Stomach (tissue), 9 donors: ENCODE data around the gene RHOBTB1. TPM values are rescaled to one million over a fixed set of nuclear protein-coding genes. Genes with fewer than 3 reads are reported as not detected.
A peak's percentile ranks its signal among the peaks of the same experiment; 100 is the strongest.

Experiments
- DNase-seq, 2 donors: peaks; one replicate each; pipeline versions ENCODE4 v3.0.0 to v3.0.0-alpha.2; 2013 to 2019
- H3K27ac ChIP-seq, 5 donors: fragments of 200-600 bp in 4 of 5; sonication (generic) in 4 of 5; one replicate each; pipeline ENCODE4 v1.5.1; 2013 to 2019; ENCODE audit warnings: mild to moderate bottlenecking in 1 of 5, moderate library complexity in 1 of 5
- H3K27me3 ChIP-seq, 3 donors: fragments of 200-600 bp; sonication (generic); one replicate each; pipeline ENCODE4 v1.5.1; 2017 to 2019; ENCODE audit warnings: mixed run types in 1 of 3
- H3K36me3 ChIP-seq, 4 donors: fragments of 200-600 bp; sonication (generic); 1 replicate in 3 of 4; 2 replicates in 1 of 4; pipeline ENCODE4 v1.5.1; 2016 to 2019
- H3K4me1 ChIP-seq, 4 donors: fragments of 200-600 bp; sonication (generic); one replicate each; pipeline ENCODE4 v1.5.1; 2016 to 2019
- H3K4me3 ChIP-seq, 4 donors: fragments of 200-600 bp; sonication (generic) in 3 of 4; one replicate each; pipeline ENCODE4 v1.5.1; 2016 to 2019; ENCODE audit warnings: mild to moderate bottlenecking in 1 of 4
- H3K9me3 ChIP-seq, 4 donors: fragments of 200-600 bp; sonication (generic); one replicate each; pipeline ENCODE4 v1.5.1; 2016 to 2019
- EP300 ChIP-seq: sonication (generic); formaldehyde crosslinking; IDR thresholded peaks from one replicate; pipeline ENCODE4 v1.6.1; 2017; ENCODE audit warnings: antibody characterized with exemption
- POLR2A ChIP-seq, 4 donors: fragments of 450-650 bp; IDR thresholded peaks; one replicate each; pipeline ENCODE4 v1.6.1; 2016; ENCODE audit warnings: antibody characterized with exemption in 4 of 4, control low read depth in 2 of 4, mild to moderate bottlenecking in 1 of 4, moderate library complexity in 1 of 4
- POLR2AphosphoS5 ChIP-seq, 3 donors: sonication (generic); formaldehyde crosslinking; IDR thresholded peaks; one replicate each; pipeline ENCODE4 v1.6.1; 2016; ENCODE audit warnings: antibody characterized with exemption in 3 of 3
- WGBS, 5 donors: extraction: QIAGEN DNeasy Blood & Tissue Kit in 3 of 5; methylation state at CpG; one replicate each; pipeline versions ENCODE4 v1.1.5 to v1.1.7; 2013 to 2018; 5-methylcytosine and 5-hydroxymethylcytosine counted together
- intact Hi-C: fragments of 100-400 bp; cut with DNase I; formaldehyde crosslinking; loops from one replicate; pipeline ENCODE4 v1.15.1; 2023; ENCODE audit warnings: low total_unique reads
- polyA plus RNA-seq, 3 donors: library from polyadenylated mRNA; stranded (reverse); fragments of 200-250 nt; gene quantifications; one replicate each; pipeline ENCODE4 v1.2.3, GENCODE V29; 2013
- total RNA-seq, 5 donors: library from RNA; depleted of rRNA; stranded (reverse); fragments of >200 nt; gene quantifications; one replicate each; pipeline versions ENCODE4 v1.1.0 to v1.2.3, GENCODE V29; 2014 to 2016
- TF ChIP-seq, protein P1 (sequence below), 7 experiments: fragments of 450-650 bp in 4 of 7; fragments of 200-600 bp in 3 of 7; sonication (generic) in 3 of 7; IDR thresholded peaks; one replicate each; pipeline ENCODE4 v1.5.1; 2016 to 2019; ENCODE audit warnings: antibody characterized with exemption in 7 of 7, control low read depth in 2 of 7, mild to moderate bottlenecking in 1 of 7
- donor health status: healthy with polysubstance abuse.
- donor health status: Bipolar disorder and iron deficiency.
- donor health status: healthy.

The RHOBTB1 gene
- total and polyA plus RNA-seq, 8 donors = 2.3 to 302 (median 21.9) TPM

GRCh38 chr10:60951272-60951724 lies 7.3 kb upstream of the RHOBTB1 start:
- H3K36me3 ChIP-seq = no peaks in the 10 kb centered on the region
- peak overlapping the region in 3 of 5 donors; percentile 46 to 56 (median 48) for H3K27ac ChIP-seq
- intact Hi-C loops = loop anchor here (10.0 kb wide), 1 partner anchor 46 kb away; no protein-coding TSS in a partner anchor
- 56 to 64% (median 61%) methylated on average over 5 of the region's 5 CpGs for WGBS, 5 donors
- DNase-seq = peak in 1 of 2 donors; percentile 47
- H3K4me1 ChIP-seq = peaks cover 3 to 25% (median 15%) of the 10 kb centered on the region in 4 donors
- TF ChIP-seq EP300 (no peak), POLR2AphosphoS5 (IDR thresholded peaks at IDR 0.05) (peak in 1 of 3 donors; percentile 21), POLR2A (IDR thresholded peaks at IDR 0.05) (no peak)
- TF ChIP-seq, protein P1, sequence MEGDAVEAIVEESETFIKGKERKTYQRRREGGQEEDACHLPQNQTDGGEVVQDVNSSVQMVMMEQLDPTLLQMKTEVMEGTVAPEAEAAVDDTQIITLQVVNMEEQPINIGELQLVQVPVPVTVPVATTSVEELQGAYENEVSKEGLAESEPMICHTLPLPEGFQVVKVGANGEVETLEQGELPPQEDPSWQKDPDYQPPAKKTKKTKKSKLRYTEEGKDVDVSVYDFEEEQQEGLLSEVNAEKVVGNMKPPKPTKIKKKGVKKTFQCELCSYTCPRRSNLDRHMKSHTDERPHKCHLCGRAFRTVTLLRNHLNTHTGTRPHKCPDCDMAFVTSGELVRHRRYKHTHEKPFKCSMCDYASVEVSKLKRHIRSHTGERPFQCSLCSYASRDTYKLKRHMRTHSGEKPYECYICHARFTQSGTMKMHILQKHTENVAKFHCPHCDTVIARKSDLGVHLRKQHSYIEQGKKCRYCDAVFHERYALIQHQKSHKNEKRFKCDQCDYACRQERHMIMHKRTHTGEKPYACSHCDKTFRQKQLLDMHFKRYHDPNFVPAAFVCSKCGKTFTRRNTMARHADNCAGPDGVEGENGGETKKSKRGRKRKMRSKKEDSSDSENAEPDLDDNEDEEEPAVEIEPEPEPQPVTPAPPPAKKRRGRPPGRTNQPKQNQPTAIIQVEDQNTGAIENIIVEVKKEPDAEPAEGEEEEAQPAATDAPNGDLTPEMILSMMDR (IDR thresholded peaks at IDR 0.05) = no peak
- no peaks in the 10 kb centered on the region for H3K27me3 ChIP-seq
- no peak overlapping the region for H3K4me3 ChIP-seq
- H3K9me3 ChIP-seq = no peaks in the 10 kb centered on the region

GRCh38 chr10:60950300-60950699 lies 6.3 kb upstream of the RHOBTB1 start:
- H3K4me3 ChIP-seq = no peak overlapping the region
- intact Hi-C loops = loop anchor here (10.0 kb wide), 1 partner anchor 45 kb away; no protein-coding TSS in a partner anchor
- H3K9me3 ChIP-seq = no peaks in the 10 kb centered on the region
- no peak for TF ChIP-seq EP300
- TF ChIP-seq, protein P1 (IDR thresholded peaks at IDR 0.05) = no peak
- TF ChIP-seq POLR2A (IDR thresholded peaks at IDR 0.05) = no peak
- no peak for TF ChIP-seq POLR2AphosphoS5 (IDR thresholded peaks at IDR 0.05)
- WGBS, 5 donors = 54 to 75% (median 64%) methylated on average over 3 of the region's 3 CpGs
- H3K36me3 ChIP-seq = no peaks in the 10 kb centered on the region
- H3K27me3 ChIP-seq = no peaks in the 10 kb centered on the region
- no peak for DNase-seq
- H3K27ac ChIP-seq = no peak overlapping the region
- peaks cover 3 to 18% (median 13%) of the 10 kb centered on the region in 4 donors for H3K4me1 ChIP-seq

DNA sequence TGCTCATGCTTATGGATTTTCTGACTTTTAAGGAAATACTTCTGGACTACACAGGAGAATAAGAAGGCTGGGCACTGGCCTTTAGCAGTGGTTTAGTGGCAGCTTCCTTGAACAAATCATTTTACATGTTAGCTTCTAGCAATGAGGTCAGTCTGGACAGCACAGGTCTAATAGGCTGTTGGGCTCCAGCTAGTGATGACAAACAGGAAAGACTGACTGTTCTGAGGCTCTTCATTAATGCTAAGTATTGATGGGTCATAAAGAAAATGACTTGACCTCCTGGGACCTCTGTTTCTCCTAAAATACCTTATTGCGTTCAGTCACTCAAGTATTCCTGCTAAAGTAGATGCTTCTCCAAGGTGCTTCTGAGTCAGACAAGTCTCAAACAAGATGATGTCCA lies 4.9 kb upstream of the RHOBTB1 start:
- Histone ChIP-seq H3K4me3 (no peak overlapping the region), H3K9me3 (no peaks in the 10 kb centered on the region), H3K4me1 (peaks cover 13 to 20% (median 16%) of the 10 kb centered on the region in 4 donors), H3K27me3 (no peaks in the 10 kb centered on the region), H3K36me3 (no peaks in the 10 kb centered on the region), H3K27ac (no peak overlapping the region)
- 88 to 100% (median 96%) methylated on average over 1 of the region's 1 CpG for WGBS, 5 donors
- DNase-seq = no peak
- intact Hi-C loops = no loop called here
- TF ChIP-seq POLR2AphosphoS5 (IDR thresholded peaks at IDR 0.05) = no peak
- TF ChIP-seq EP300 = no peak
- TF ChIP-seq POLR2A (IDR thresholded peaks at IDR 0.05) = no peak

- intact Hi-C loops = no loop called here
- no peak for TF ChIP-seq EP300
- TF ChIP-seq POLR2A (IDR thresholded peaks at IDR 0.05) = no peak
- TF ChIP-seq, protein P1 (IDR thresholded peaks at IDR 0.05) = no peak
- no peak for TF ChIP-seq POLR2AphosphoS5 (IDR thresholded peaks at IDR 0.05)
Observed at GRCh38 chr10:60944910-60945297, 919 bp upstream of the RHOBTB1 start.

More at GRCh38 chr10:60944910-60945297, 919 bp upstream of the RHOBTB1 start:
- Histone ChIP-seq H3K9me3 (no peaks in the 10 kb centered on the region), H3K36me3 (no peaks in the 10 kb centered on the region), H3K4me1 (peaks cover 6 to 39% (median 30%) of the 10 kb centered on the region in 4 donors), H3K4me3 (peak overlapping the region; percentile 65 to 87 (median 72)), H3K27ac (peak overlapping the region; percentile 87 to 98 (median 97)), H3K27me3 (peaks cover 0 to 4% (median 0%) of the 10 kb centered on the region in 3 donors)
- no peak for DNase-seq
- WGBS, 5 donors = 34 to 42% (median 39%) methylated on average over 4 of the region's 4 CpGs
